Adipose tissue (tissue), 3 donors: ENCODE measurements around the gene DHX15. TPM values are rescaled to one million over a fixed set of nuclear protein-coding genes. Genes with fewer than 3 reads are reported as not detected.

Source experiments
- H3K27ac ChIP-seq: one replicate; pipeline ENCODE4 v1.5.1; 2013; ENCODE audit warnings: low read depth, low read length
- WGBS, 3 donors: extraction: QIAGEN DNeasy Blood & Tissue Kit; methylation state at CpG; one replicate each; pipeline ENCODE4 v1.1.7; 2013; 5-methylcytosine and 5-hydroxymethylcytosine counted together
- polyA plus RNA-seq, 3 donors: library from polyadenylated mRNA; stranded (reverse); fragments of 200-250 nt; gene quantifications; one replicate each; pipeline ENCODE4 v1.2.3, GENCODE V29; 2013
- donor health status: healthy with polysubstance abuse.
- donor health status: Bipolar disorder and iron deficiency.
- donor health status: healthy.

DHX15 gene
- polyA plus RNA-seq, 3 donors: 39.3 to 76.6 (median 68.6) TPM

DNA sequence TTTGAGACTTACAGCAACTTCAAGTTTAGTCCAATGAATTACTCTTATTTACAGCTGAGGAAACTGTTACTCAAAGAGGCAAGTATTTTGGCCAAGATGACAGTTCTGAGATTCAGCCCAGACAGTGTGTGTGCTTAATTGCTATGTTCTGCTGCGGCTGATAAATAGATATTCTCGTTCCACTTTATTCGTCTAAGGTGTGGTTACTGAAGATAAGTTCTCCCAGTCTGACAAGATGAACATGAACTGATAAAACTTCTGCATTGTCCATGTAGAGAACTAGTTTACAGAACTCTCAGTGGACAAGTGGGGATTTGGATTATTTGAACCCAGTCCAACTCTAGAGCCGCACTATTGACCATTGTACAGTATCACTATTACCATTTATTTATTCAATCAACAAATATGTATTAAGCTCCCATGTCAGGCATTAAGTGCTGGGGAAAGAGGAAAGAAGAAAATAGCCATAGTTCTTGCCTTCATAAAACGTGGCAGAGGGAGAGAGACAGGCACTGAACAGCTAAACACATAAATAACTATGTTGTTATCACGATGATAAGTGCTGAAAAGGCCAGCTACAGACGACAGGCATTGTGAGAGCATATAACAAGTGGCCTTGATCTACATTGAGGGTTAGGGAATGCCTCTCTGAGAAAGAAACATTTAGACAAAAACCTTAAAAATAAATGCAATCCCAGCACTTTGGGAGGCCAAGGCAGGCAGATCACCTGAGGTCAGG lies 4.0 kb upstream of the DHX15 start:
- 39 to 74% (median 69%) methylated on average over 7 of the region's 7 CpGs for WGBS, 3 donors
- H3K27ac ChIP-seq: no peak overlapping the region

DNA sequence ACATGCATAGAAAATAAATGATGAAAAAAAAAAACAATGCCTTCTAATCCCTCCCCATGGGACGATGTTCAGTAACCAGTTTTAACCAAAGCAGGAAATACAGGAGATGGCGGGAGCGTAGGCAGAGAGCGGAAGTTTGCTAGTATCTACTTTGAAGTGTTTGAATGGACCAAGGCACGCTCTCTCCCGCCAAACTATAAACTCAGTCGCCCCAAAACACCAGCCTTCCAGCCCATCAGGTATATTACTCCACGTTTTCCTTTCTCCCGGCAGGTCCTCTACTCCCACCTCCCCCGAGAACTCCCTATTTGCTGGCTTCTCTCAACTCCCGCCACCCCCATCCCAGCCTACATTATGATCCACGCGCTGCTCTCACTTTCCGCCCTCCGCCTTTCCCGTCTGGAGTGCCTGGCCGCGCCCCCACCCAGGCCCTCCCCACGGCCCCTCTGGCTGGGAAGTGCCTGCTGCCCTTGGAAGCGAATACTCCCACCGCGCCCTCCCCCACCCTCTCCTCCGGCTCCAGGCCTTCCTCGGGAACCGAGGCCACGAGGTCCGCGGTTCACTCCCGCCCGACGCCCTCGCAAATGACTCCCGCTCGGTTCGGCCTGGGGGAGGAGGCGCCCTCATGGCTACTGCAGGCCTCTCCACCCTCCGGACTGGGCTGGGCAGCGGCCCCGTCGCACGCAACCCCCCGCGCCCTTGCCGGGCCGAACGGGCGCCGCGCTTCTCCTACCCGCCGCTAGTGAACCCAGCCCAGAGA lies 723 bp downstream of the DHX15 start:
- peak overlapping the region; percentile 92 for H3K27ac ChIP-seq
- 0% methylated on average over 48 to 51 of the region's 51 CpGs for WGBS, 3 donors

DNA sequence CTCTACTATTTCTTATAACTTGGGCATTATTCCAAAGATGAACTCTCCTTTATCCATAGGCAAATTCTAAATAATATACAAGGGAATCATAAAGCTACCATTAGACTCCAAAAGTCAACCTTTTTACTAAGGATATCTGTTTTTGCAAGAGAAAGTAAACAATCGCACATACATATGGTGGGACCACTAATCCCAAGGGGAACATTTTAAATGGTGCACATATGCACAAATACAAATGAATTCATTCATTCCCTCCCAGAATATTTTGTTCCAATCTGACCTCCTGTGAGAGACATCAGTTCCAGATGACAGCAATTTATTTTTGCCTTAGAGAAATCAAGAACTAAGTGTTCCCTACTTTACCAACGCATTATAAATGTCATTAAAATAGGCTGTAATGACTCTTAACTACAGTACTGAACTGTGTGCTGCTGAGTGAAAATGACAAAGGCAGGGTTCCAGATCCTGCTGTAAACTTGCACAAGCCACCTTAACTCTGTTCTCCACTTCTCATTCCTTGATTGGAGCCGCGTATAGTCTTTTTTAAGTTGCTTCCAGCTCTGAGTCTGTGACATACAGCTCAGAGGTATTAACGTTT lies 2.0 kb downstream of the DHX15 start:
- no peak overlapping the region for H3K27ac ChIP-seq
- 7 to 18% (median 10%) methylated on average over 5 of the region's 5 CpGs for WGBS, 3 donors

DNA sequence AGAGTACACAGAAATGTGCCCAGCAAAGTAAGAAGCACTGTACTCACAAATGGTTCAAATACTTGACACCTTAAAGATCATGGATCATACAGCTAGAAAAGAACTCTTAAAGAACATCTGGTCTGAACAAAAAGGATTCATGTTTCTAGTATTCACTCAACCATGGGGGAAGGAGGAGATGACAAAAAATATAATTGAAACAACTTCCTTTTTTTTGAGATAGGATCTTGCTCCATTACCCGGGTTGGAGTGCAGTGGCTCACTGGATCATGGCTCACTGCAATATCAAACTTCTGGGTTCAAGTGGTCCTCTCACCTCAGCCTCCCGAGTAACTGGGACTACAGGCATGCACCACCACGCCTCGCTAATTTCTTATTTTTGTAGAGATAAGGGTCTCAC lies 6.0 kb downstream of the DHX15 start:
- H3K27ac ChIP-seq: no peak overlapping the region
- 76 to 89% (median 85%) methylated on average over 4 of the region's 4 CpGs for WGBS, 3 donors

DNA sequence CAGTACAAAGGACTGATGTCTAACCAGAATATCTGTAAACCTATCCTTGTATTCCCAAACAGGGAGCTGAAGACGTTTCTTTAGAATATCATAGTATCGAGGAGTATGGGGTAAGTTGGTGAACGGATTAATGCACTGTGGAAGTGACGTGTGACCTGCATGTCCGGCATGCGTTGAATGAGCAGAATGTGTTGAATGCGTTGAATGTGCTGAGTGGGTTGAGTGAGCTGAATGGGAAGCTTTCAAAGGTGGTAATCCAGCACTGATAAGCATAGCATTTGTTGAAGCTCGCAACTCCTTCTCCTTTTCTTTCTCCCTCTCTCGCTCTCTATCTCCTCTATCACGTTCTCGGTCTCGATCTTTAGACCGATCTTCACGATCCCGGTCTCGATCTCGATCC lies 8.1 kb downstream of the DHX15 start:
- WGBS, 3 donors: 93 to 96% (median 95%) methylated on average over 17 of the region's 17 CpGs
- H3K27ac ChIP-seq: no peak overlapping the region

DNA sequence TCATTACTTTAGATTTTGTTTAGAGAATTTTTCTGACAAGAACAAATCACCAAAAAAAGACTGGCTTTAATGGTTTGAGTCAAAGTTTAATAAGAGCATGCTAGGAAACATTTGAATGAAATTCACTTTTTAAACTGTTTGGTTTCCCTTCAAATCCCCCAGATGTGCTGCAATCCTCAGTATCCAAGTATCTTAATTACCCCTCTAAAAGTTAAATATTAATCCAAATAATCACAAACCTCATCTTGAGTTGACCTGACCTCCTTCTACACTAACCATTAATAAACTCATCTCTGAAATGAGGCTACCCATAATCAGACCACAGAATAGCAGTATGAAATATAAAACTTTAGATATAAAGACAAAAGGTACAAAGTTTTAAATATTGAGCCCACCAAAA lies 10.1 kb downstream of the DHX15 start:
- H3K27ac ChIP-seq: no peak overlapping the region

DNA sequence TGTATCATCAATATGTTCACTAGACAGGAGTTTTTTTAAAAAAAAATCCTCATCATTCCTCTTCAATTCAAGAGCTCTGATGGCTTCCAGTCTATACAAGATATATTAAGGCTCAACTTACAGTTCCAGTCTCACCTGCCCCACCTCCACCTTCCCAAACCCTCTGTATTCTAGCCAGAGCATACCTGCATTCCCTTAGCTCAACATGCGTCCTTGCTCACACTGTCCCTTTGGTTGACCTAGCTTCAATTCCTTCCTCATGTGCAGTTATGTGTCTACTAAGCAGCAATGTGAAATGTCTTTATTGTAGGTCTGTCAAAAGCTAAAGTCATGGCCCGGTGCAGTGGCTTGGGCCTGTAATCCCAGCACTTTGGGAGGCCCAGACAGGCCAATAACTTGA lies 10.8 kb downstream of the DHX15 start:
- 46 to 50% (median 50%) methylated on average over 2 of the region's 2 CpGs for WGBS, 3 donors
- no peak overlapping the region for H3K27ac ChIP-seq

DNA sequence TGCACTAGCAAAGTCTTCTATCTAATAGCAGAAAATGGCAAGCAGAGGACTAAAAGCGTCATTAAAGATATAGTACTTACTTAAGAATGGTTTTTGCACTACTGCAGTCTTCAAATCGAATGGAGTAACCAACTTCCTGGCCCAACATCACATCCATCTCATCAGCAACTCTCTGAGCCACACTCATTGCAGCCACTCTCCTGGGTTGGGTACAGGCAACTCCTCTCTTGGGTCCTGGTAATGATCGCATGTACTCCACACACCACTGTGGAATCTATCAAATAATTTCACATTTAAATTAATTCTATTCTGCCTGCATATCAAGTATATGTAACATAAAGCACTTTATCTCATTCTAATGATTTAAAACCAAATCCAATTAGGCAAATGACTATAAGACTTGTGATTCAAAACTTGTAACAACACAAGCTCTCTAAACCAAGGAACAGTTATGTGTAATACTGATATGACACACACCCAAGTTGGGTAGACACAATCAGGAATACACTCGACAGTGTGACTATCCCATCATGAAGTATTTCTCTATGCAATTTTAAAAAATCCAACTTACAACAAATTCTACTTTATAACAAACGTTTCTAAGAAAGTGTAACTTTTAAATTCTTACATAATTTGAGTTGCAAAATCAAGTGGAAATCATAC lies 13.6 kb downstream of the DHX15 start:
- WGBS, 3 donors: 71 to 84% (median 72%) methylated on average over 5 of the region's 5 CpGs
- H3K27ac ChIP-seq: no peak overlapping the region

DNA sequence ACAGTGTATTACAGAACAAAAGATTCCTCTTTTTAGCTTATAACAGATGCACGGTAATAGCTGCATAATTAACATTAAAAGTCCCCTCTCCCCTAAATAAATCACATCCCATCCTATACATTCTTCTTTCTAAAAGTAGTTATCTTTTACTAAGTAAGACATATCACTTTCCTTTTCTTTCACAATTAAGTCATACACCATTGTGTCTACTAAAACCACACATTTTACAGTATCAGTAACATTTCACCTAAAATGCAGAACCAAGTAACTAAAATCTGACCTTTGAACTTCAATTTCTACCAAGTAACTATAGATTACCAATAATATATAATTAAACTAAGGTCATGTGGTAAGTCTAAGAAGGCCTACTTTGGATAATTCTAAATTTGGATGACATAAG lies 14.2 kb downstream of the DHX15 start:
- WGBS, 3 donors: 56 to 75% (median 61%) methylated on average over 1 of the region's 1 CpG

DNA sequence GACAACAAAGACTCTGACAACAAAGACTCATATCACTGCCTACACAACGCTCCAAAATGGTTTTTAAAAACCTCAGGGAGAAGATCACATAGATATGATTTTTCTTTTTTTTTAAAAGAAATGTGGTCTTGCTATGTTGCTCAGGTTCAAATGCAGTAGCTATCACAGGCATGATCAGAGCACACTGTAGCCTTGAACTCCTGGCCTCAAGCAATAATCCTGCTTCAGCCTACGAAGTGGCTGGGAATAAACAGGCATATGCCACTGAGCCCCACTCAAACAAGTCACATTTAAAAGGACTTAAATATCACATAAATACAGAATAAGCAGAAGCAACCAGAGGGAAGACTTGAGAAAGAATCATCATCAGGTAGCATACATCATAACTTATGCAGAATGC lies 14.7 kb downstream of the DHX15 start:
- WGBS, 3 donors: 60 to 93% (median 89%) methylated on average over 2 of the region's 2 CpGs

More for the DNA sequence above, 14.2 kb downstream of the DHX15 start:
- H3K27ac ChIP-seq: no peak overlapping the region

DNA sequence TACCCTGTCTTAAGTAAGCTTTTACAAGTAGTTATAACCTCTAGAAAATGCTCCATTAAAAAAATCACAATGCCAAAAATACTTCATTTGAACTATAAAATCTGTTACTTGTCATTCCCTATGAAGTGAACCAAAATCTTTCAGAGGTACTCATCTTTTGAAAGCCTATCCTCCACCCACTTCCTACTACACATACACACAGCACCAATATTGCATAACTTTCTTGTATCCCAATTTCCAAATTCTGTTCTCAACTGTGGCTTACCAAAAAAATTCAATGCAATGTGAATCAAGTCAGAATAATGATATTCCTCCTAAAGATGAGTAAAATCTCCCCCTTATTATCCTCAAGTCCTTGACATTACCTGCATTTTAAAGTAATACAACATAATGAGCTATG lies 15.9 kb downstream of the DHX15 start:
- no peak overlapping the region for H3K27ac ChIP-seq

More for the DNA sequence above, 14.7 kb downstream of the DHX15 start:
- no peak overlapping the region for H3K27ac ChIP-seq

DNA sequence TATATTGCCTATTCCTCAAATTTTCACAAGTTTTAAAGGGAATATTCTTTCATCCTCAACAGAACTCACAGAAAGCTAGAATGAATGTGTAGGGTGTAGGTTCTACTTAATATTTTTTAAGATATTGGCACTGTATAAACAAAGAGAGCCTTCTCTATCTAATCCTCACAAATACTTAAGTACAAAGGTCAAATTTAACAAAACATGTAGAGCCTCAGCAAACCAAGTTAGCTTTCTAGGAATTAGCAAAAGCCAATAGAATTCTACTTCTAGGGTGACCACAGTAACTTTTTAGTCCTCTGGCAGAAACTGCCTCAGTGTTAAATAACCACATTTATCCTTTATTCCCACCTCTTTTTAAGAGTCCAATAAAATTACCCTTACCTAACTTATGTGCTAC lies 19.3 kb downstream of the DHX15 start:
- no peak overlapping the region for H3K27ac ChIP-seq

DNA sequence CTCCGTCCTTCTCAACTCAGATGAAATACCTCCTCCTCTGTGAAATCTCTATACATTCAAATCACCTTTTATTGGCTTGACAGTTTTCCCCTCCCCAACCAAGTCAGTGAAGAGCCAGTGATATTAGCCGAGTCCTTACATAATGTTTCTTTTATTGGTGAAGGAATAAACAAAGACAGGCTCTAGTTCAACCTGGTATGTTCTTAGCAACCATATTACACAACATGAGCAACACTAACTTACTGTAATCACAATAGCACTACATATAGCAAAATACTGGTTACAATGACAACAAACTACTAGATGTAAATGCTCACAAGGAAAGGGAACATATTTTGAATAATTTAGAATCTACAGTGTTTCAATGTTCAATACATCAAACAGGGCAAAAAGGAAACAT lies 19.9 kb downstream of the DHX15 start:
- no peak overlapping the region for H3K27ac ChIP-seq
- WGBS, 3 donors: 64 to 85% (median 84%) methylated on average over 2 of the region's 2 CpGs

DNA sequence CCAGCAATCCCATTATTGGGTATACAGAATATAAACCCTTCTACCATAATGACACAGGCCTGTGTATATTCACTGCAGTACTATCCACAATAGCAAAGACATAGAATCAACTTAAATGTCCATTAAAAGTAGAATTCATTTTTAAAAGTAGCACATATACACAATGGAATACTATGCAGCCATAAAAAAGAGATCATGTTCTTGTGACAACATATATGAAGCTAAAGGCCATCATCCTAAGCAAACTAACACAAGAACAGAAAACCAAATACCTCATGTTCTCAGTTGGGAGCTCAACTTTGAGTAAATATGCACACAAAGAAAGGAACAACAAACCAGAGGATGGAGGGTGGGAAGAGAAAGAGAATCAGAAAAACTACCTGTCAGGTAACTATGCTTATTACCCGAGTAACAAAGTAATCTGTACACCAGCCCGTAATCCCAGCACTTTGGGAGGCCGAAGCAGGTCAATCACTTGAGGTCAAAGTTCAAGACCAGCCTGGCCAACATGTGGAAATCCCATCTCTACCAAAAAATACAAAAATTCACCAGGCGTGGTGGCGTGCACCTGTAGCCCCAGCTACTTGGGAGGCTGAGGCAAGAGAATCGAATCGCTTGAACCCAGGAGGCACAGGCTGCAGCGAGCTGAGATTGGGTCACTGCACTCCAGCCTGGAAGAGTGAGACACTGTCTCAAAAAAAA lies 22.8 kb downstream of the DHX15 start:
- 85 to 99% (median 98%) methylated on average over 8 of the region's 8 CpGs for WGBS, 3 donors
- no peak overlapping the region for H3K27ac ChIP-seq

DNA sequence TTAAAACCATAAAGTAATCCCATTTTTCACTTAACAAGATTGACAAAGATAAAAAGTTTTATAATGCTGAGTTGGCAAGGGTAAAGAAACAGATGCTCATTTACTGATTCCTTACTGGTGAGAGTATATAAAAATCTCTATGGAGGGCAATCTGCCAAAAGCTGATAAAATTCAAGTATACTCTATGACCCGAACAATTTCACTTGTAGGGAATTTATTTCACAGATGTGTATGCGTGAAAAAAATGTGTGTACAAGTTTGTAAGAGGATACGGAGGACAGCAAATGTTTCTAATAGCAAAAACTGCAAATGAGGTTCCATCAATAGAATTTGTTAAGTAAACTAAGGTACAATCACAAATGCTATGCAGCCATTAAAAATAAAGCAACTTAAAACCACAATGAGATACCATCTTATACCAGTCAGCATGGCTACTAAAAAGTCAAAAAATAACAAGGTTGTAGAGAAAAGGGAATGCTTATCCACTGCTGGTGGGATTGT lies 23.4 kb downstream of the DHX15 start:
- 67 to 71% (median 70%) methylated on average over 3 of the region's 3 CpGs for WGBS, 3 donors
- H3K27ac ChIP-seq: no peak overlapping the region

DNA sequence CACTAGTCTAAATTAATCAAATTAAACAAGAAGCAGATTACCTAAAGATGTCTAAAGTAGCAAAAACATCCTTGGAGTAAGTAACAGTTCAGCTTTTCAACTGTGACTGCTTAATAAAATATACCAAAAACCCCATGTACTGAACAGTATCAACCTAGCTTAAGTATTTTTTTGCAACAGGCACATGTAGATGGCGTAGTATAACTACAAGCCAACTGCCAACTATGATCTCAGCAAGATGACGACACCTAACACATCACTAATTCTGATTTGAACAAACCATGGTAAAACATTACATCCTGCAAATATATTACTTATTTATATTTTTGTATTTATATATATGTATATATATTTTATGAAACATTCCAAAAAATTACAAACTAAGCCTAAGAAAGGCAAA lies 24.5 kb downstream of the DHX15 start:
- WGBS, 3 donors: 76 to 80% (median 77%) methylated on average over 2 of the region's 2 CpGs
- no peak overlapping the region for H3K27ac ChIP-seq

DNA sequence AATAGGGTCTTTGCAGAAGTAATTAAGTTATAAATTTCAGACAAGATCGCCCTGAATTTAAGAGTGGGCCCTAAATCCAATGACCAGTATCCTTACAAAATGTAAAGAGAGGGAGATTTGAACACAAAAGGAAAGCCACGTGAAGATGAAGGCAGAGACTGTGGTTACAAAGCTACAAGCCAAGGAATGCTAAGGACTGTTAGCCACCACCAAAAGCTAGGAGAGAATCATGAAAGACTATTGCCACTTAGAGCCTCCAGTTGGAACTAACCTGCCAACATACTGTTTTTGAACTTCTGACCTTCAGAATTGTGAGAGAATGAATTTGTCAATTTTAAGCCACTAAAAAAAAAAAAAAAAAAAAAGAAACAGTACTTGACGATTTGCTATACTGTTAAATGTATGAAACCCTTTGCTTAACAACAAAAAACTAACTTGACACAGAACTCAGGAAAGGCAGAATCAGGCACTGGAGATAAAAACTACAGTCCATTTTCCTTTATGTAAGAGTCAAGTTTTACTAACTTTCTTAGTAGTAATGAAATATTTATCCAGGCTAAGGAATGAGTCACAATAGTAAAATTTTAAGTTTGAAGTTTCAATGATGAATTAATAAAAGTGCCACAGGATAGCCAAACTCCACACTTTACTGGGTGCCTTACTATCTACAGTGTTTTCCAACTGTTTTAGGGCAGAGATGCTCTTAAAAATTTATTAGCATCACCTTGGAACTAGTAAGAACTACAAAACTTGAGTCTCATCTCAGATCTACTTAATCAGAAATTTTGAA lies 25.1 kb downstream of the DHX15 start:
- H3K27ac ChIP-seq: no peak overlapping the region
- WGBS, 3 donors: 79 to 84% (median 83%) methylated on average over 3 of the region's 3 CpGs
